Uterus (tissue), 4 donors: ENCODE data around the gene ATP8B1. TPM values are rescaled to one million over a fixed set of nuclear protein-coding genes. Genes with fewer than 3 reads are reported as not detected.

Experiments
- DNase-seq, 2 donors: peaks; one replicate each; pipeline ENCODE4 v3.0.0-alpha.2; 2019 to 2020
- H3K27ac ChIP-seq, 2 donors: fragments of 200-600 bp; sonication (generic); 1 replicate in 1 of 2; 2 replicates in 1 of 2; pipeline ENCODE4 v1.5.1; 2016 to 2018
- H3K27me3 ChIP-seq, 2 donors: fragments of 200-600 bp; sonication (generic); one replicate each; pipeline ENCODE4 v1.5.1; 2018 to 2019; ENCODE audit warnings: control low read depth in 1 of 2
- H3K36me3 ChIP-seq, 2 donors: fragments of 200-600 bp; sonication (generic); one replicate each; pipeline ENCODE4 v1.5.1; 2019; ENCODE audit warnings: control low read depth in 1 of 2
- H3K4me1 ChIP-seq, 2 donors: fragments of 200-600 bp; sonication (generic); one replicate each; pipeline ENCODE4 v1.5.1; 2018 to 2019; ENCODE audit warnings: control low read depth in 1 of 2
- H3K4me3 ChIP-seq, 2 donors: fragments of 200-600 bp; sonication (generic); 1 replicate in 1 of 2; 2 replicates in 1 of 2; pipeline ENCODE4 v1.5.1; 2018 to 2019; ENCODE audit warnings: mild to moderate bottlenecking in 1 of 2
- H3K9me3 ChIP-seq, 2 donors: fragments of 200-600 bp; sonication (generic); one replicate each; pipeline ENCODE4 v1.5.1; 2019; ENCODE audit warnings: control low read depth in 1 of 2
- CTCF ChIP-seq, 4 experiments: fragments of 200-600 bp in 2 of 4; fragments of 450-650 bp in 2 of 4; sonication (generic) in 2 of 4; IDR thresholded peaks; one replicate each; pipeline ENCODE4 v1.5.1; 2016 to 2019; ENCODE audit warnings: antibody characterized with exemption in 4 of 4, mild to moderate bottlenecking in 2 of 4, moderate library complexity in 1 of 4
- POLR2A ChIP-seq, 2 donors: fragments of 450-650 bp; IDR thresholded peaks; one replicate each; pipeline ENCODE4 v1.6.1; 2016; ENCODE audit warnings: antibody characterized with exemption in 2 of 2, mild to moderate bottlenecking in 1 of 2, moderate library complexity in 1 of 2
- intact Hi-C: fragments of 100-400 bp; cut with DNase I; formaldehyde crosslinking; loops from one replicate; pipeline ENCODE4 v1.15.1; 2023; ENCODE audit warnings: low total_unique reads
- total RNA-seq, 4 donors: library from RNA; depleted of rRNA in 3 of 4; stranded (reverse); fragments of >200 nt in 3 of 4; gene quantifications; one replicate each; pipeline versions ENCODE4 v1.1.0 to v1.2.4, GENCODE V29; 2014 to 2023
- donor health status: DM: yes; HTN: yes; CAD: no.

The ATP8B1 gene
- total RNA-seq, 4 donors from 2014 or later = 18.4 to 24.9 (median 22.1) TPM

- Histone ChIP-seq H3K4me1 (peaks cover 0 to 9% of the 10 kb centered on the region in 2 donors), H3K36me3 (no peaks in the 10 kb centered on the region), H3K27ac (peak overlapping the region; percentile 73 to 98), H3K27me3 (no peaks in the 10 kb centered on the region), H3K9me3 (no peaks in the 10 kb centered on the region), H3K4me3 (peak overlapping the region in 1 of 2 donors; percentile 14)
- TF ChIP-seq CTCF (IDR thresholded peaks at IDR 0.05) = no peak
- no peak for TF ChIP-seq POLR2A (IDR thresholded peaks at IDR 0.05)
- intact Hi-C loops = no loop called here
- no peak for DNase-seq
Observed at GRCh38 chr18:57793302-57793986, 9.7 kb downstream of the ATP8B1 start.

- peak overlapping the region in 1 of 2 donors; percentile 14 for H3K4me3 ChIP-seq
- no peaks in the 10 kb centered on the region for H3K36me3 ChIP-seq
- TF ChIP-seq CTCF (IDR thresholded peaks at IDR 0.05) (no peak), POLR2A (IDR thresholded peaks at IDR 0.05) (peak in 1 of 2 donors; percentile 46)
- H3K27me3 ChIP-seq = no peaks in the 10 kb centered on the region
- peaks cover 0 to 9% of the 10 kb centered on the region in 2 donors for H3K4me1 ChIP-seq
- peak overlapping the region; percentile 73 to 98 for H3K27ac ChIP-seq
- no peak for DNase-seq
- intact Hi-C loops = no loop called here
- H3K9me3 ChIP-seq = no peaks in the 10 kb centered on the region
Observed at GRCh38 chr18:57792631-57793301, 10.3 kb downstream of the ATP8B1 start.

- Histone ChIP-seq H3K27ac (peak overlapping the region; percentile 73 to 98), H3K9me3 (no peaks in the 10 kb centered on the region), H3K27me3 (no peaks in the 10 kb centered on the region), H3K4me3 (no peak overlapping the region), H3K36me3 (no peaks in the 10 kb centered on the region), H3K4me1 (peaks cover 0 to 9% of the 10 kb centered on the region in 2 donors)
- TF ChIP-seq POLR2A (IDR thresholded peaks at IDR 0.05) = no peak
- TF ChIP-seq CTCF (IDR thresholded peaks at IDR 0.05) = no peak
- DNase-seq = no peak
- intact Hi-C loops = no loop called here
Observed at GRCh38 chr18:57791911-57792310, 11.2 kb downstream of the ATP8B1 start.

- Histone ChIP-seq H3K4me3 (no peak overlapping the region), H3K27ac (peak overlapping the region; percentile 73 to 98), H3K4me1 (peaks cover 0 to 9% of the 10 kb centered on the region in 2 donors), H3K36me3 (no peaks in the 10 kb centered on the region), H3K9me3 (no peaks in the 10 kb centered on the region), H3K27me3 (no peaks in the 10 kb centered on the region)
- no peak for TF ChIP-seq POLR2A (IDR thresholded peaks at IDR 0.05)
- no peak for TF ChIP-seq CTCF (IDR thresholded peaks at IDR 0.05)
- DNase-seq = no peak
- intact Hi-C loops = no loop called here
Observed at GRCh38 chr18:57791192-57791591, 11.9 kb downstream of the ATP8B1 start.

- peaks cover 0 to 9% of the 10 kb centered on the region in 2 donors for H3K4me1 ChIP-seq
- DNase-seq = no peak
- no peaks in the 10 kb centered on the region for H3K36me3 ChIP-seq
- H3K4me3 ChIP-seq = no peak overlapping the region
- H3K27ac ChIP-seq = peak overlapping the region; percentile 88 to 98
- H3K9me3 ChIP-seq = no peaks in the 10 kb centered on the region
- TF ChIP-seq CTCF (IDR thresholded peaks at IDR 0.05) (no peak), POLR2A (IDR thresholded peaks at IDR 0.05) (no peak)
- intact Hi-C loops = no loop called here
- H3K27me3 ChIP-seq = no peaks in the 10 kb centered on the region
Observed at GRCh38 chr18:57790316-57790715, 12.8 kb downstream of the ATP8B1 start.
